PC-3 (cell line): ENCODE measurements around the gene GGNBP2. TPM values are rescaled to one million over a fixed set of nuclear protein-coding genes. Genes with fewer than 3 reads are reported as not detected.

Source experiments
- ATAC-seq: fragments of 200-7000 bp; cut with Tn5 transposase; 2 replicates; pipeline ENCODE4 v1.9.1; 2020; ENCODE audit warnings: mild to moderate bottlenecking, moderate library complexity
- BruUV-seq: library from RNA; stranded (reverse); fragments of 400-500 nt; replicated peaks from 2 replicates; lab custom pipeline; 2021; lab: Mats Ljungman, UMichigan
- CTCF ChIA-PET: fragments of 300-600 bp; sonication (Branson Sonifier 250); formaldehyde crosslinking; loops from one replicate; lab custom pipeline; 2022; ENCODE audit warnings: antibody characterized with exemption; lab: Charles Lee
- POLR2A ChIA-PET: fragments of 300-600 bp; sonication (Branson Sonifier 250); formaldehyde crosslinking; loops from one replicate; lab custom pipeline; 2022; ENCODE audit warnings: antibody characterized with exemption; ENCODE audit not compliant: unreplicated experiment; lab: Charles Lee
- DNase-seq: peaks from one replicate; pipeline ENCODE4 v3.0.0-alpha.2; 2015
- H2AFZ ChIP-seq: fragments of 300-600 bp; sonication (generic); 2 replicates; pipeline ENCODE4 v1.6.0; 2016; ENCODE audit warnings: antibody characterized with exemption, low read length
- H3F3A ChIP-seq: fragments of 300-600 bp; sonication (generic); one replicate; pipeline ENCODE4 v1.6.0; 2017; ENCODE audit warnings: antibody characterized with exemption, low read length, control low read depth, mild to moderate bottlenecking; ENCODE audit not compliant: unreplicated experiment
- H3K27ac ChIP-seq: fragments of 300-600 bp; sonication (generic); 2 replicates; pipeline ENCODE4 v1.5.1; 2016; ENCODE audit warnings: mild to moderate bottlenecking, low read length
- H3K27me3 ChIP-seq: fragments of 300-600 bp; sonication (generic); 2 replicates; pipeline ENCODE4 v1.6.1; 2016; ENCODE audit warnings: low read length, mixed read lengths
- H3K36me3 ChIP-seq: fragments of 300-600 bp; sonication (generic); 2 replicates; pipeline ENCODE4 v1.6.1; 2016; ENCODE audit warnings: low read depth, mixed run types, low read length, mixed read lengths
- H3K4me1 ChIP-seq: fragments of 300-600 bp; sonication (generic); 2 replicates; pipeline ENCODE4 v1.5.1; 2016; ENCODE audit warnings: low read length; ENCODE audit not compliant: insufficient read depth
- H3K4me2 ChIP-seq: fragments of 300-600 bp; sonication (generic); 2 replicates; pipeline ENCODE4 v1.6.0; 2016; ENCODE audit warnings: low read length
- H3K4me3 ChIP-seq: fragments of 300-600 bp; sonication (generic); 2 replicates; pipeline ENCODE4 v1.5.1; 2016; ENCODE audit warnings: mild to moderate bottlenecking, low read length, mixed read lengths
- H3K79me2 ChIP-seq: fragments of 300-600 bp; sonication (generic); 2 replicates; pipeline ENCODE4 v1.6.1; 2017; ENCODE audit warnings: low read length, mixed read lengths
- H3K9ac ChIP-seq: fragments of 300-600 bp; sonication (generic); 2 replicates; pipeline ENCODE4 v1.6.0; 2016; ENCODE audit warnings: mild to moderate bottlenecking, low read length
- H3K9me2 ChIP-seq: fragments of 300-600 bp; sonication (generic); replicated peaks from 2 replicates; pipeline ENCODE4 v1.6.1; 2016; ENCODE audit warnings: mixed run types, low read length, mixed read lengths
- H3K9me3 ChIP-seq: fragments of 300-600 bp; sonication (generic); 2 replicates; pipeline ENCODE4 v1.6.1; 2016; ENCODE audit warnings: low read length, mixed read lengths
- H4K20me1 ChIP-seq: fragments of 300-600 bp; sonication (generic); 2 replicates; pipeline ENCODE4 v1.6.1; 2016; ENCODE audit warnings: low read length, mixed read lengths
- CTCF ChIP-seq: fragments of 300-600 bp; sonication (generic); conservative IDR thresholded peaks from 2 replicates; pipeline ENCODE4 v1.5.1; 2017; ENCODE audit warnings: antibody characterized with exemption, low read depth, mild to moderate bottlenecking, low read length
- EZH2 ChIP-seq: fragments of 300-600 bp; sonication (generic); IDR thresholded peaks from one replicate; pipeline ENCODE4 v1.6.1; 2017; ENCODE audit warnings: antibody characterized with exemption, mild to moderate bottlenecking, low read length; ENCODE audit not compliant: unreplicated experiment
- EZH2phosphoT487 ChIP-seq: fragments of 300-600 bp; sonication (generic); IDR thresholded peaks from 2 replicates; pipeline ENCODE4 v1.6.1; 2018; ENCODE audit warnings: mild to moderate bottlenecking, antibody characterized with exemption, low read length, borderline replicate concordance
- intact Hi-C: fragments of 100-400 bp; cut with micrococcal nuclease; formaldehyde crosslinking; loops from 2 replicates; pipeline ENCODE4 v1.9.0; 2023
- total RNA-seq: library from RNA; depleted of rRNA; stranded (reverse); fragments of >200 nt; gene quantifications from 2 replicates; pipeline ENCODE4 v1.2.3, GENCODE V29; 2014

The GGNBP2 gene
- total RNA-seq, 1 experiment from 2014 or later, result 33.0 TPM

GRCh38 chr17:36512641-36513040 is 32.1 kb upstream of the GGNBP2 start:
- ChIA-PET POLR2A (no interaction called here), CTCF (no interaction called here)
- no TSS peak for BruUV-seq
- H3K9me3 ChIP-seq, result no peaks in the 10 kb centered on the region
- H3K27ac ChIP-seq, result no peak overlapping the region
- no peak overlapping the region for H3K4me2 ChIP-seq
- TF ChIP-seq EZH2phosphoT487 (no peak), CTCF (no peak), EZH2 (no peak)
- no peaks in the 10 kb centered on the region for H4K20me1 ChIP-seq
- no peak overlapping the region for H3K9ac ChIP-seq
- no peaks in the 10 kb centered on the region for H3K27me3 ChIP-seq
- no peak overlapping the region for H3K4me3 ChIP-seq
- H3K36me3 ChIP-seq, result no peaks in the 10 kb centered on the region; the same call in 1 of the 2 replicates
- ATAC-seq (no peak), DNase-seq (no peak)
- no peaks in the 10 kb centered on the region for H3K4me1 ChIP-seq
- intact Hi-C loops, result no loop called here
- no peak overlapping the region for H2AFZ ChIP-seq
- H3F3A ChIP-seq, result no peaks in the 10 kb centered on the region
- no peaks in the 10 kb centered on the region for H3K79me2 ChIP-seq
- no peaks in the 10 kb centered on the region for H3K9me2 ChIP-seq

- Histone ChIP-seq H4K20me1 (no peaks in the 10 kb centered on the region), H3K4me1 (no peaks in the 10 kb centered on the region), H3K9me2 (no peaks in the 10 kb centered on the region), H3K4me3 (no peak overlapping the region), H3K9ac (no peak overlapping the region), H2AFZ (no peak overlapping the region), H3K79me2 (no peaks in the 10 kb centered on the region), H3K4me2 (no peak overlapping the region), H3K9me3 (no peaks in the 10 kb centered on the region), H3K27me3 (no peaks in the 10 kb centered on the region), H3K27ac (no peak overlapping the region), H3F3A (no peaks in the 10 kb centered on the region), H3K36me3 (peaks cover 5% of the 10 kb centered on the region; the same call in 1 of the 2 replicates)
- TF ChIP-seq CTCF (no peak), EZH2 (no peak), EZH2phosphoT487 (no peak)
- ChIA-PET CTCF (no interaction called here), POLR2A (no interaction called here)
- intact Hi-C loops, result no loop called here
- DNase-seq (no peak), ATAC-seq (no peak)
- BruUV-seq, result no TSS peak
Observed at GRCh38 chr17:36514856-36515255, 29.9 kb upstream of the GGNBP2 start.

GRCh38 chr17:36515837-36516236 is 28.9 kb upstream of the GGNBP2 start:
- Histone ChIP-seq H3K4me1 (no peaks in the 10 kb centered on the region), H3K9me3 (no peaks in the 10 kb centered on the region), H3K9me2 (no peaks in the 10 kb centered on the region), H3K4me2 (no peak overlapping the region), H3K4me3 (no peak overlapping the region), H4K20me1 (no peaks in the 10 kb centered on the region), H3K27me3 (no peaks in the 10 kb centered on the region), H3F3A (no peaks in the 10 kb centered on the region), H3K9ac (no peak overlapping the region), H2AFZ (no peak overlapping the region), H3K79me2 (no peaks in the 10 kb centered on the region), H3K27ac (no peak overlapping the region), H3K36me3 (peaks cover 10% of the 10 kb centered on the region; the same call in 1 of the 2 replicates)
- ChIA-PET POLR2A (no interaction called here), CTCF (no interaction called here)
- ATAC-seq (no peak), DNase-seq (no peak)
- intact Hi-C loops, result no loop called here
- TF ChIP-seq CTCF (no peak), EZH2 (no peak), EZH2phosphoT487 (no peak)
- BruUV-seq, result no TSS peak
